ENCODE measurements around the gene LRRC55. TPM values are rescaled to one million over a fixed set of nuclear protein-coding genes. Genes with fewer than 3 reads are reported as not detected.

LRRC55 gene
- total and polyA plus RNA-seq, 2 donors (not counting 3 experiments of a cell fraction or from before 2014, with no cell fraction given), result not detected

GRCh38 chr11:57172031-57172430 is 9.7 kb upstream of the LRRC55 start:
- dilution Hi-C loops (cut with MboI; ENCODE audit: extremely low pct_ligation_motif_present, low sequenced_read_pairs) (no loop called here), intact Hi-C loops (cut with micrococcal nuclease) (no loop called here)
- Histone ChIP-seq H3K4me2 (ENCODE audit: insufficient read depth, low read length) (no peak overlapping the region), H3K9me3 (replicated peaks; ENCODE audit: control insufficient read depth, insufficient read depth, low read length) (no peaks in the 10 kb centered on the region), H3K4me1 (ENCODE audit: control insufficient read depth, extremely low read depth, insufficient read depth, low read length) (no peaks in the 10 kb centered on the region), H3K9me1 (replicated peaks; ENCODE audit: control insufficient read depth, extremely low read depth, insufficient read depth, low read length) (no peaks in the 10 kb centered on the region), H3K36me3 (ENCODE audit: control insufficient read depth in 2 of 2, extremely low read depth in 1 of 2, insufficient read depth in 2 of 2, low read length in 2 of 2) (no peaks in the 10 kb centered on the region), H3K27me3 (ENCODE audit: control insufficient read depth in 2 of 2, insufficient read depth in 2 of 2, low read length in 2 of 2) (no peaks in the 10 kb centered on the region), H3K27ac (ENCODE audit: insufficient read depth, low read depth, low read length) (no peak overlapping the region), H3K9ac (replicated peaks; ENCODE audit: extremely low read depth, insufficient read depth, low read length) (no peak overlapping the region), H4K20me1 (replicated peaks; ENCODE audit: control insufficient read depth, extremely low read depth, insufficient read depth, low read length) (no peaks in the 10 kb centered on the region), H2AFZ (ENCODE audit: low read depth, low read length) (no peak overlapping the region), H3K4me3 (replicated peaks in 1 of 3; ENCODE audit: insufficient read depth in 1 of 3, low read depth in 1 of 3, low read length in 3 of 3) (no peak overlapping the region), H3K79me2 (ENCODE audit: control insufficient read depth, insufficient read depth, low read length) (no peaks in the 10 kb centered on the region)
- POLR2A ChIA-PET, result no interaction called here
- CTCF ChIA-PET, result no interaction called here
- FAIRE-seq, result no peak
- no peak for DNase-seq (ENCODE audit: low read depth, low spot score)
- TF ChIP-seq EZH2 (IDR thresholded peaks at IDR 0.05; ENCODE audit: borderline replicate concordance, low read depth, low read length, severe bottlenecking) (no peak), GATA2 (IDR thresholded peaks at IDR 0.05; ENCODE audit: insufficient read depth, insufficient read length, low read depth, low read length) (no peak), FOS (IDR thresholded peaks at IDR 0.05; ENCODE audit: borderline replicate concordance, insufficient read depth, low read length) (no peak), POLR2AphosphoS5 (IDR thresholded peaks at IDR 0.05; ENCODE audit: insufficient read depth, low read depth, low read length) (no peak), CTCF (IDR thresholded peaks at IDR 0.05; ENCODE audit: extremely low read depth in 1 of 2, insufficient read depth in 1 of 2, low read depth in 1 of 2, low read length in 2 of 2) (no peak), MYC (IDR thresholded peaks at IDR 0.05; ENCODE audit: low read depth, low read length) (no peak), JUN (IDR thresholded peaks at IDR 0.05; ENCODE audit: borderline replicate concordance, insufficient read depth, insufficient read length, low read depth) (no peak), MAX (IDR thresholded peaks at IDR 0.05; ENCODE audit: insufficient read depth, insufficient read length) (no peak), POLR2A (IDR thresholded peaks at IDR 0.05; ENCODE audit: low read depth, low read length) (no peak)
- no TSS peak for BruUV-seq (replicated peaks)

Measured in endothelial cell of umbilical vein (primary cell).